GM18867 (cell line): Measurements from ENCODE around the gene MRGPRD.
"Not testable (repeated sequence)": the region's sequence is repeated elsewhere in the genome, so short reads cannot be mapped to it uniquely, and the experiment has no call there.

Experiments used
- ATAC-seq: cut with Tn5 transposase; IDR thresholded peaks from one replicate; pipeline ENCODE4 v1.9.1; 2021; ENCODE audit warnings: mild to moderate bottlenecking, moderate library complexity; ENCODE audit not compliant: unreplicated experiment

MRGPRD gene

GRCh38 chr11:69005631-69006368, 25.0 kb upstream of the MRGPRD start:
- no peak for ATAC-seq

GRCh38 chr11:69005183-69005630, 24.4 kb upstream of the MRGPRD start:
- no peak for ATAC-seq

GRCh38 chr11:69004411-69005182, 23.8 kb upstream of the MRGPRD start:
- no peak for ATAC-seq

GRCh38 chr11:69003866-69004367, 23.1 kb upstream of the MRGPRD start:
- no peak for ATAC-seq

GRCh38 chr11:69003301-69003865, 22.6 kb upstream of the MRGPRD start:
- no peak for ATAC-seq

GRCh38 chr11:69002570-69003231, 21.9 kb upstream of the MRGPRD start:
- no peak for ATAC-seq

GRCh38 chr11:69002110-69002569, 21.4 kb upstream of the MRGPRD start:
- ATAC-seq = no peak

- no peak for ATAC-seq
These were observed 20.7 kb upstream of the MRGPRD start for GRCh38 chr11:69001243-69002081.

GRCh38 chr11:69000831-69001242, 20.1 kb upstream of the MRGPRD start:
- ATAC-seq = no peak

GRCh38 chr11:69000391-69000790, 19.6 kb upstream of the MRGPRD start:
- ATAC-seq = no peak

- ATAC-seq = not testable (repeated sequence)
These were observed 19.1 kb upstream of the MRGPRD start for GRCh38 chr11:68999748-69000355.

- no peak for ATAC-seq
These were observed 18.4 kb upstream of the MRGPRD start for GRCh38 chr11:68999093-68999747.

- no peak for ATAC-seq
These were observed 17.7 kb upstream of the MRGPRD start for GRCh38 chr11:68998390-68998911.

GRCh38 chr11:68997995-68998348, 17.2 kb upstream of the MRGPRD start:
- no peak for ATAC-seq

- no peak for ATAC-seq
These were observed 16.6 kb upstream of the MRGPRD start for GRCh38 chr11:68997124-68997994.

GRCh38 chr11:68996376-68997123, 15.8 kb upstream of the MRGPRD start:
- no peak for ATAC-seq

GRCh38 chr11:68994894-68995285, 14.1 kb upstream of the MRGPRD start:
- no peak for ATAC-seq
